ENCODE data around the gene MRPL37.
"Not testable (repeated sequence)": the region's sequence is repeated elsewhere in the genome, so short reads cannot be mapped to it uniquely, and the experiment has no call there.

MRPL37 gene

DNA sequence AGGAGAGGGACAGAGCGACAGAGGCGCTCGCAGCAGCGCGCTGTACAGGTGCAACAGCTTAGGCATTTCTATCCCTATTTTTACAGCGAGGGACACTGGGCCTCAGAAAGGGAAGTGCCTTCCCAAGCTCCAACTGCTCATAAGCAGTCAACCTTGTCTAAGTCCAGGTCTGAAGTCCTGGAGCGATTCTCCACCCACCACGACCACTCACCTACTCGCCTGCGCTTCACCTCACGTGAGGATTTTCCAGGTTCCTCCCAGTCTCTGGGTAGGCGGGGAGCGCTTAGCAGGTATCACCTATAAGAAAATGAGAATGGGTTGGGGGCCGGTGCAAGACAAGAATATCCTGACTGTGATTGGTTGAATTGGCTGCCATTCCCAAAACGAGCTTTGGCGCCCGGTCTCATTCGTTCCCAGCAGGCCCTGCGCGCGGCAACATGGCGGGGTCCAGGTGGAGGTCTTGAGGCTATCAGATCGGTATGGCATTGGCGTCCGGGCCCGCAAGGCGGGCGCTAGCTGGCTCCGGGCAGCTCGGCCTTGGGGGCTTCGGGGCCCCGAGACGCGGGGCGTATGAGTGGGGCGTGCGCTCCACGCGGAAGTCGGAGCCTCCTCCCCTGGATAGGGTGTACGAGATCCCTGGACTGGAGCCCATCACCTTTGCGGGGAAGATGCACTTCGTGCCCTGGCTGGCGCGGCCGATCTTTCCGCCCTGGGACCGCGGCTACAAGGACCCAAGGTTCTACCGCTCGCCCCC, at the start of gene MRPL37, which contains the start of gene CYB5RL:
Gene MRPL37 (plus strand): TSS at position 403 of the 754 bp plus-strand sequence. CDS start 77 bp downstream, at position 480.
Gene CYB5RL (minus strand): TSS at position 266 of the 754 bp plus-strand sequence. CDS start 4,414 bp downstream, outside the sequence.
- DNase-seq (ENCODE audit: low spot score), result peak; percentile 97

DNA sequence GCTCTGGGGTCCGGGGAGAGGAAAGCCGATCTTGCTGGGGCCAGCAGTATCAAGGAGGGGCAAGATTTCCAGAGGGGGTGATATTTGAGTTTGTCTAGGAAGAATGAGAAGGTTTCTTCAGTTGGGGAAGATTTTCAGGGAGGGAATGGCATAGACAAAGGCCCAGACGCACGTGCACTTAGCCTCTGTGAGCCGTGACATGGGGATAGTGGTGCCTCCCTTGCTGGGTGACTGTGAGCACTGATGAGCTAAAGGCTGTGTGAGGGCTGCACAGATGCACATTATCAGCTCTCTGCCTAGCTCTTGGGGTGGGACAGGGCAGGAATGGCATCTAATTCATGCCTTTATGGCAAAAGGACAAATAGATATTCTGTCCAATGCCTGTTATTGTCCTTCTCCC, 49.0 kb upstream of the MRPL37 start:
- DNase-seq (ENCODE audit: low spot score), result no peak

DNA sequence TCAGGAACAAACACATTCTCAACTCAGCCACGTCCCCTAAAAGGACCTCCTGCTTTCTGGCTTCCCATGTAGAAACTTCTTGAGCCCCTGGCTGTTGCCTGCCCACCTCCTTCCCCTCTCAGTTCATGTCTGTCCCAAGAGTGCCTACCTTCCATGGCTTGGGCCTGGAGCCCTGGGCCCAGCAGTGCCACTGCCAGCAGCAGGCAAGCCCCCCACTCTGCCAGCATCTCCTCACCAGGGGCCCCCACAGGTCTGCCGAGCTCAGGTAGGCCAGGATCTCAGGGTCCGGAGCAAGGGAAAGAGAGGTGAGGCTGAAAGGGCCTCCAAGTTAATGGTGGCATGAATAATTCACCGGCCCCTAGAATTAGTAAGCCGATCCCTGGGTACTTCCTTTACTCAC, 47.3 kb upstream of the MRPL37 start, which contains the start of gene CDCP2:
Gene CDCP2 (minus strand): TSS at position 305 of the 400 bp plus-strand sequence. CDS start 78 bp downstream, at position 227.
- no peak for DNase-seq (ENCODE audit: low spot score)

DNA sequence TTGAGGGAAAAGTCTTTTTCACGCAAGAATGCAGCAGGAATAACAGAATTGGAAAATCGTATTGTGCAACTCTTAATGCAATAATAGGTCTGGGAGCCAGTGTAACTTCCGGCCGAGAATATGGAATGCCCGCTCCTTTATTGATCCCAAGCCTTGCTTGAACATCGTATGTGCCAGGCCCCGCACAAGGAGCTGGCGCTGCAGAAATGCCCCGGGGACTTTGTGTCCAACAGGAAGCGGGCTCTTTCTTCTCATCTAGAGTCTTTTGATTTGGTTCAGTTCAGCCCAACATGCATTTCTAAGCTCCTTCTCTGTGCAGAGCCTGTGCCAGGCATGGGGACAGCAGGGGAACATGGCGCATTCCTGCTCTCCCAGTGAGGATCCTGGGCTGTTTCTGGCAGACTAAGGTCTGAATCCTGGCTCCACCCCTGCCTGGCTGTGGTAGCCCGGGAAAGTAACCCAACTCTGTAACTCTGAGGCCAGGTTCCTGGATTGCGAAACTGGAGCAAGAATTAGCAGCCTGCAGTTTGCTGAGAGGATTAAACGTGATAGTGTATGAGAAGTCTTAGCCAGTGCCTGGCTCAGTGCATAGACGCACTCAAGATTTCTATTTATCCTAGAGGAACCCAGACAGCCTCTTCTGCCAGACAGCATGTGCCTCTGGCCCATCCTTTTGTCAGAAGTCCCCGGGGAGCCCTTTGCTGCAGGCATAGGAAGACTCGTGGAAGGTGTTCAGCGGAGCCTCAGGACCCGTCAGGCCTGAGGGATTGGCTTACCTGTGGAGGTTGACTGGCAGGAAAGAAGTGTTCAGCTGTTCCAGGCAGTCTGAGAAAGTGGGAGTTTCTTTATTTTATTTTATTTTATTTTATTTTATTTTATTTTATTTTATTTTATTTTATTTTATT, 46.2 kb upstream of the MRPL37 start:
- DNase-seq (ENCODE audit: low spot score), result no peak

DNA sequence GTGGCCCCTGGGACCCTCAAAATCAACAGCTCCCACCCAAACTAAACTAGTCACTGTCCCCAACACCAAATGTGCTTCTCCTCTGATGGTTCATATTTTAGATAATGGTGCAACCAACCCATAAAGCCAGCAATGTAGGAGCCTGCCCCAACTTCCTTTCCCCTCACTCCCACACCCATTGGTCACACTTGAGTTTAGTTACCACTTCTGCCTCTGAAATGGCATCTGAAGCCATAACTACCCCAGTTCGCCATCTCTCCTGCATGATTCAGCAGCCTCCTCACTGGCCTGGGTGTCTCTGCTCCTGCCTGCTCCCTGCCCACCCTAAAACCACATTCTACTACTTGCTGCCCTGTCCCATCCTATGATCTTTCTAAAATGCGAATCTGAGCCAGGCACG, 43.8 kb upstream of the MRPL37 start:
- no peak for DNase-seq (ENCODE audit: low spot score)

DNA sequence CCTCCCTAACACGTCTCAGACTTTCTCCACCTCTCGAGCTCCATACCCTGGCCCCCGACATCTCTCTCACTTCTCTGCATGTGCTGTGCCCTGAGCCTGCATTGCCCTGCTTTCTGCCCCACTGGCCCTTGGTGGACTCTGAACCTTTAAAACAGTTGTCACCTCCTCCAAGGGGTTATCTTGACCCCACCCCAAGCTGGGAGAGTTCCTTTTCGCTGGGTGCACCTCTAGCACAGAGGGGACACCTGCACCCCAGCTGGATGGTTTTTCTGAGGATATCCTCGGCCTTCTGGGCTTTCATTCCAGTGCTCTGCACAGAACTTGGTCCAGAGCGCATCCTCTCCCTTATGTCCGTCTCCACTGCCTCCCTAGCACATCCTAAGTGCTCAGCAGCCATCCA, 43.0 kb upstream of the MRPL37 start:
- no peak for DNase-seq (ENCODE audit: low spot score)

DNA sequence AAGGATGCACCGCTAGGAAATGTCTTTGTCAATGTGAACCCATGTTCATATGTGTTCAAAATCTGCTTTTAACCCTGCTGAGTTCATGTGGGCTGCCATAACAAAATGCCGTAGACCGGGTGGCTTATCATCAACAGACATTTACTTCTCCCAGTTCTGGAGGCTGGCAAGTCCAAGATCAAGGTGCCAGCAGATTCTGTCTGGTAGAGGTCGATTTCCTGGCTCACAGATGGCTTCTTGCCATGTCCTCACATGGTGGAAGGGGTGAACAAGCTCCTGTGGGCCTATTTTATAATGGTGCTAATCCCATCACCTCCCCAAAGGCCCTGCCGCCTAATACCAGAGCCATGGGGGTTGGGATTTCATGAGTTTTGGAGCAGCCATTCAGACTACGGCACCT, 42.6 kb upstream of the MRPL37 start:
- DNase-seq (ENCODE audit: low spot score), result no peak

DNA sequence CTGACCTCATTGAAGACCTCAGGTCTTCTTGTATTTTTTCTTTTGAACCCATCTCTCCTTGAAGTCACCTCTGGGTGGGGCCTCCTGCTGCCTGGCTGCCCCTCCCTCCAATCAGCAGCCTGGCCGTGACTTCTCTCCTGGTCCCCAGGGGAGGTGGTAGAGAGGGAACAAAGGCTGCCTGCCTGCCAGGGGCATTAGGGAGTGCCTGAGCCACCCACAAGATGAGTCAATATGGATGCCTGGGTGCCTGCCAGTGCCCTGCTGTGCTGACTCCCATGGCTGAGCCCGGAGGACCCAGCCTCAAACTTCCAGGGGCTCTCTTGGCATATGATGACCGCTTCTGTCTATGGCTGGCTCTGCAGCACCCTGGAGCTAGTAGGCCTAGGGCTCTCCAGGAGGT, 41.9 kb upstream of the MRPL37 start:
- no peak for DNase-seq (ENCODE audit: low spot score)

DNA sequence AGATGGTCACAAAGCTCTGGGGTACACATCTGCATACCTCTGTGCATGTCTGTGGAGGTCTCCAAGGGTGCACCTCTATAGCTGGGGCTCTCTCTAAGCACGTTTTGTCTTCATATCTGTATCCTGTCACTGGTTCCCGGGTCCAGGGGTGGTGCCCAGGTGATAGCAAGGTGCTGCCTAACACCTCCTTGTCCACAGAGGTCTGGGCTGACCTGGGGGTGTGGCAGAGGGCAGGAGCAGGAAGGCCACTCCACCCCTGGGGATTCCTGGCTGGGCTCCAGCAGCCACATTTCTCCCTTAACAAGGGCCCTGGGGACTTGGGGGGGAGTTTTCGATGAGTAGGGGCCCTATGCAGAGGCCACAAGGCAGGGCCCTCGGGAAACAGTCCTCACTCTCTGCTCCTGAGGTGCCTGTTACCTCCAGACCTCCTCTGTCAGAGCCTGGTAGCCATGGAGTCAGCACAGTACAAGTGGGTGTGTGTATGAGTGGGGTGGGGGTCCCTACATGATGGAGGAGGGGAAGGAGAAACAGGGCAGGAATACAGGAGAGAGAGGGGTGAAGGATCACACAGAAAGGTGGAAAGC, 40.1 kb upstream of the MRPL37 start:
- no peak for DNase-seq (ENCODE audit: low spot score)

DNA sequence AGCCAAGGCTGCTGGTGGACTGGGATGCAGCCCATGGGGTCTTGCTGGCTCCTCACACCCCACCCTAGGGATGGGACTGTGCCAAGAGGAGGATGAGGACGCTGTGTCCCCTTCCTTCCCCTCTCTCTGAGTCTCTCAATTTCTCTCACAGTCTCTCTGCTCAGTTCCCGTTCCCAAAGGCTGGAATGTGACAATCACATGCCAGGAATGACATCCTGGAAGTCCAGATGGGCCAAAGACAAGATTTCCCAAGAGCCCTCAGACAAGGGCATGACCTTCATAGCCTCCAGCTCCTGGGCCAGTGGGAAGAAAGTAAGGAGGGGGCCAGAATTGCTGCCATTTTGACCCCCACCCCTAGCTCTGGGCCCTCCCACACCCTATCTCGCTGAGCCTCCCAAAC, 39.6 kb upstream of the MRPL37 start:
- DNase-seq (ENCODE audit: low spot score), result no peak

DNA sequence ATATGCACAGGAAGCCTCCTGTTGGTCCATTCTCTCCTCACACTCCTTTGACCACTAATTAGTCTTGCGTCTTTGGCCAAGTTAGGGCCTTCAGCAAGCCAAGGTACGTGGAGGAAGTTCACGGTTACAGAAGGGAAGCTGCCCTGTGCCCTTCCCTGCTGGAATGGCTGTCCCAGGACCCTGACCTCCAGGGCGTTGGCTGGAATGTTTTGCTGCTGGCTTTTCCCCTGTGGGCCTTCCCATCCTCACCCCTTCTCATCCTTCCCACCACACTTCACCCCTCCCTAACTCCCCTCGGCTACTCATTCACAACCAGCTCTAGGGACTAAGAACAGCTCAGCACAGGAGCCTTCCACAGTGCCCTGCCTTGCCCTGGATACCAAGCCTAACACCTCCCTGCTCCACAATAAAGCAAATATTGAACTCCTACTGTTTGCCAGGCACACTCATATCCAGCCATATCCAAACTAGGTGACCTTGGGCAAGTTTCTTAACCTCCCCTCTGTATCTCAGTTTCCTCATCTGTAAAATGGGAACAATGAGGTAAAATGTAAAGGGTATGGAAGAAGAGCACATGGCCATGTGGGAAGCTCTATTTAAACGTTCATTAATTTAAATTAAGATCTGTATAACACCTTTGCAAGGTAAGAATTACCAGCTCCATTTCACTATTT, 38.3 kb upstream of the MRPL37 start:
- no peak for DNase-seq (ENCODE audit: low spot score)

DNA sequence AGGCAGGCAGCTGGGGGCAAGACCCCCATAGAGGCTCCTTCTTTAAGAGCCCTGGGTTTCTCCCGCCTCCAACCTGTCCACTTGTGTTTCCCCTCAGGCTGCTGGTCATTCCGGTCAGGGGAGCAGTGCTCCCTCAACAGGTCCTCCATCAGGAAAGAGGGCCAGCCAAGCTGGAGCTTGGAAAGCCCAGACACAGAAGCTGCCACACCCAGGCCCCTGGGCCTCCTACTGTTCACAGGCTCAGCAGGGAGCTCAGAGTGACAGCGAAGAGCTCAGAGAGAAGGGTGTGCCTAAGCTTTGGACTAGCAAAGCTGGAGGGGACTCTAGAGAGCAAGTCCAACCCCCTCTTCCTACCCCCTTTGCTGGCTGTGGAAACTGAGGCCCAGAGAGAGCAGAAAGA, 36.9 kb upstream of the MRPL37 start:
- DNase-seq (ENCODE audit: low spot score), result no peak

DNA sequence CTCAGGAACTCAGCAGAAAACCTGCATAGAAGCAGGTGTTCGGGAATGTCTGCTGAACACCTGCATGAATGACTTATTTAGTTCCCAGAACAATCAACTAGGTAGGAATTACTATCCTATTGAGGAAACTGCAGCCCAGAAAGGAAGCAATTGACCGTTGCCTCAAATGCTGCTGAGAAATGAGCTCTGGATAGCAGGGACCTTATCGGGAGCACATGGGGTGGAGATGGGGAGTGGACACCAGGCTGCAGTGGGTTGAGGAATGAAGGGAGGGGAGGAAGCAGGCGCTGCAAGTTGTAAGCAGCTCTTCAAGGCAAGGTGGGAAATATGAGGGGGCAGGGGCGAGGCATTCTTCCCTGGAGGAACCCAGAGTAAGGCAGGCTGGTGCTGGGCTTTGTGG, 36.4 kb upstream of the MRPL37 start:
- DNase-seq (ENCODE audit: low spot score), result no peak

DNA sequence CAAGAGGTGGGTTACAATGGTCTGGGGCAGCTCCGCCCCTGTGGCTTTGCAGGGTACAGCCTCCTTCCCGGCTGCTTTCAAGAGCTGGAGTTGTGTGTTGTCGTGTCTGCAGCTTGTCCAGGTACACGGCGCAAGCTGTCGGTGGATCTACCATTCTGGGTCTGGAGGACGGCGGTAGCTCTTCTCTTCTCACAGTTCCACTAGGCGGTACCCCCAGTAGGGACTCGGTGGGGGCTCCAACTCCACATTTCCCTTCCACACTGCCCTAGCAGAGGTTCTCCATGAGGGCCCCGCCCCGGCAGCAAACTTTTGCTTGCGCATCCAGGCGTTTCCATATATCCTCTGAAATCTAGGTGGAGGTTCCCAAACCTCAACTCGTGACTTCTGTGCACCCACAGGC, 34.8 kb upstream of the MRPL37 start:
- DNase-seq (ENCODE audit: low spot score), result no peak

DNA sequence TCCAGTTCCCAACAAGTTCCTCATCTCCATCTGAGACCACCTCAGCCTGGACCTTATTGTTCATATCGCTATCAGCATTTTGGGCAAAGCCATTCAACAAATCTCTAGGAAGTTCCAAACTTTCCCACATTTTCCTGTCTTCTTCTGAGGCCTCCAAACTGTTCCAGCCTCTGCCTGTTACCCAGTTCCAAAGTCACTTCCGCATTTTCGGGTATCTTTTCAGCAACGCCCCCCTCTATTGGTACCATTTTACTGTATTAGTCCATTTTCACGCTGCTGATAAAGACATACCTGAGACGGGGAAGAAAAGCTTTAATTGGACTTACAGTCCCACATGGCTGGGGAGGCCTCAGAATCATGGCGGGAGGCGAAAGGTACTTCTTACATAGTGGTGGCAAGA, 33.6 kb upstream of the MRPL37 start:
- not testable (repeated sequence) for DNase-seq (ENCODE audit: low spot score)

DNA sequence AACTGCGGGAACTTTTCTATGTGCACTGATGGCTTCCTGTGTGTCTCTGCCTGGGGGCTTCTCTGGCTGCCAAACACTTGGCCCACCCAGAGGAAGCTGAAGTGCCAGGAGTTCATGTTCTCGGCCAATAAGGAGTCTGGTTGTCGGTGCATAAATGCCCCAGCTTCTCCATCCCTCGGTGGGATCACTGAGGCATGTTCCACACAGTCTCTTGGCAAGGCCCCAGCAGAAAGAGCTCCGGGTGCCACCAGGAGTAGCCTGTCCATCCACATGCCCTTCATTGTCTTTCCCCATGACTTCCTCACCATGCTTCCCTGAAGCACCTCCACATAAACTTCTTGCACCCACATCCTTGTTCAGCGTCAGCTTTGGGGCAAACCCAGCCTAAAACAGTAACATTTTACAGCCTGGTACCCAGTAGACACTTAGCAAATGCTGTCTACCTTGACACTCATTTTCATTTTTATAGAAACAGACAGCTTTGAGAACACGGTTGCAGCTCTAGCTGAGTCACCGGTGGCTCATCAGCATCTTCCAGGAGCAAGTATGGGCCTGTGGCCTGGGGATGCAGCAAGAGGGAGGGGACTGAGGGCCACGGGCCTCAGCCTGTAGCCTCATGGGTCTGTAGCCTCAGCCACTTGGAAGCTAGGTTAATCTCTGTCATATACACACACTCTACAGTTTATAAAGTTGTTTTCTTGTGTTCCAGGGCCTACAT, 32.4 kb upstream of the MRPL37 start:
- no peak for DNase-seq (ENCODE audit: low spot score)

DNA sequence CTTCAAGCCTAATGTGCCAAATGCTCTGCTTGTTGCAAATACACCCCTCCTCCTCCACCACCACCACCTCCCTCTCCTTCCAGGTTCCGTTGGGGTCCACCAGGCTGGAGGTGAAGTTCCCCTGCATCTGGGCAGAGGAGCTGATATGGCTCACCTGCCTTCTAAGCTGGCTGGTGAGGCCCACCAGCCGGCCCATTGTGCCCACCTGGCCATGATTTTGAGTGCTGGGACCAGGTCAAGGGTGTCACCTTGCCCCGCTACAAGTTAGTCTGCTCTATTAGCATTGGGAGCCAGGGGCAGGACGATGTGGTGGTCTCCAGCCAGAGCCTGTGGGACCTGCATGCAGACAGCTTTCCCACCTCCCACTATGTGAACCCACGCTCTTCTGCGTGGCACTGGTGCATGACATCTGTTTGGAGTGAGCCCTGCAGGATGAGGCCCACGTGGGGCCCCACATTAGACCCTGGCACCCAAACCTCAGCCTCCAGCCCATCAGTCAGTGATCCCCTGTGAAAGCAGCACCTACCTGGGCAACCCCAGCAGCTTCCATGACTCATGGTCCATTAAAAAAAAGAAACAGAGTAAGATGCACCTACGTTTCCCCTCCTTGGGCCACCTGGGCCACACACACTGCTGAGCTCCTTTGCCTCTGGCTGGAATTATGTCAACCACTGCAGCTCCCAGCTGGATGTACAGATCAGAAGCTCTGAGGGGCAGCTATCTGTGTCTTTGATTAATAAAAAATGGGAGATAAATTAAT, 31.6 kb upstream of the MRPL37 start:
- no peak for DNase-seq (ENCODE audit: low spot score)

DNA sequence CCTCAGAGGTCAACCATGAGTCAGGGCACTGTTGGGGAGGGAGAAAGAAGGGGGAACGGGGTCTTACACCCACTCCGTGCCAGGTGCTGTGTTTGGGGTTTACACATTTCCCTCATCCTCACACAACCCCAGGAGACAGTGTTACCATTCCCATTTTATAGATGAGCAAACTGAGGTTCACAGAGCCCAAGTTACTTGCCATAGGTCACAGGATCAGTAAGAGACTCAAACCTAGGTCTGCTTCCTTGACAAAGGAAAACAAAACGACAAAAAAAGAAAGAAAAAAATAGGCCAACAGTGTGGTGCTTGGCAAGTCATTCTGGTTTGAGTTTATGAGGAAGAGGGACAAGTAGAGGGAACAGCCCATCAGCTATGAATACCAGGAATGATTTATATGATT, 30.9 kb upstream of the MRPL37 start:
- no peak for DNase-seq (ENCODE audit: low spot score)

DNA sequence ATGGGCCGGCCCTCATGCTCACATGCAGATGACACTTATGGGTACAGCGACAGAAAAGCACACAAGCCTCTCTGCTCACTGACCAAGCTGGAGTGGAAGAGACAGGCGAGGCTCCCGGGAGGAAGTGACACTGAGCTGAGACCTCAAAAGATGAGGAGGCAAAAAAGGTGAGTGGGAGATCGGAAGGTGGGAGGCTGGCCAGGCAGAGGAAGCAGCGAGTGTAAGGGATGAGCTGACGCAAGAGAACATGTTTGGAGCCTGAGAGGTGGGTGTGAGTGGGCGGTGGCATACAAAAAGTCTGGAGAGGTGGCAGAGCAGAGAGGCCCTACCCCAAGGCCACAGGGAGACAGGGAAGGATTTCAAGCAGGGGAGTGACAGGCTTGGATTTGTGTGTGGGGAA, 29.0 kb upstream of the MRPL37 start:
- no peak for DNase-seq (ENCODE audit: low spot score)

DNA sequence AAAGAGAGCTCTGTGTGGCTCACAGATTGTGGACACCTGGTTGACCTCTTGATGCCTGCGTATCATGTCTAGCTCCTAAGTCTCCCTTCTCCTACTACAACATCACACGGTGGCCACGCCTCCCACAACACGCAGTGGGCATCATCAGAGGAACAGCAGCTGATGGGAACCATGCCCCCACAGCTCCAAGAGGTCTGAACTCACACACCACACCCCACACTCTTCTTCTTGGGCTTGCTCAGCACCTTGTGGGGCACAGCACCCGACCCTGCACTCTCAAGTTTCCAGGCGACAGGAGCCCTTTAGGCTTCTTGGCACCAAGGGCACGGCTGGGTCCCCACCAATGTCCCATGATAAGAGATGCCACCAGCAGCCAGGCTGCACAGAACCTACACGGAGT, 28.4 kb upstream of the MRPL37 start:
- DNase-seq (ENCODE audit: low spot score), result no peak

Measured in activated CD4-positive, alpha-beta T cell treated with anti-CD3 and anti-CD28 coated beads, Interleukin-2, Interleukin-4, amounts not matched to agents 100 ng/mL and 50 ng/mL, durations not matched to agents 16 hours and 8 hours (primary cell).